WERI-Rb-1 (cell line): ENCODE measurements around the gene SLC10A7.

ENCODE experiments used
- DNase-seq: peaks from one replicate; pipeline ENCODE4 v3.0.0-alpha.2; 2020
- H3K27ac ChIP-seq: fragments of 250-450 bp; sonication (Bioruptor Pico); 2 replicates; pipeline ENCODE4 v1.5.1; 2020; ENCODE audit warnings: mild to moderate bottlenecking, moderate library complexity
- H3K27me3 ChIP-seq: fragments of 250-450 bp; sonication (Bioruptor Pico); 2 replicates; pipeline ENCODE4 v1.5.1; 2021; ENCODE audit warnings: mild to moderate bottlenecking, low read depth, moderate library complexity; ENCODE audit not compliant: insufficient read depth, severe bottlenecking
- H3K36me3 ChIP-seq: fragments of 250-450 bp; sonication (Bioruptor Pico); 2 replicates; pipeline ENCODE4 v1.5.1; 2020; ENCODE audit warnings: mild to moderate bottlenecking, moderate library complexity
- H3K4me3 ChIP-seq: 2 replicates; pipeline ENCODE4 v1.5.1; 2011; ENCODE audit warnings: low read depth, mild to moderate bottlenecking, control low read depth, low read length
- H3K9me3 ChIP-seq: fragments of 250-450 bp; sonication (Bioruptor Pico); 2 replicates; pipeline ENCODE4 v1.5.1; 2021; ENCODE audit warnings: mild to moderate bottlenecking, moderate library complexity; ENCODE audit not compliant: severe bottlenecking
- CTCF ChIP-seq: IDR thresholded peaks from 2 replicates; pipeline ENCODE4 v1.5.1; 2011; ENCODE audit warnings: low read depth, mild to moderate bottlenecking, control low read depth, inconsistent platforms, low read length

Gene SLC10A7

GRCh38 chr4:146255874-146256273, 265.9 kb downstream of the SLC10A7 start:
- Histone ChIP-seq H3K36me3 (peaks cover 3% of the 10 kb centered on the region), H3K4me3 (no peak overlapping the region), H3K27me3 (no peaks in the 10 kb centered on the region), H3K27ac (no peak overlapping the region), H3K9me3 (no peaks in the 10 kb centered on the region)
- no peak for DNase-seq
- no peak for TF ChIP-seq CTCF

GRCh38 chr4:146255463-146255862, 266.3 kb downstream of the SLC10A7 start:
- H3K36me3 ChIP-seq: peaks cover 3% of the 10 kb centered on the region
- no peak overlapping the region for H3K27ac ChIP-seq
- TF ChIP-seq CTCF: no peak
- H3K4me3 ChIP-seq: no peak overlapping the region
- no peaks in the 10 kb centered on the region for H3K27me3 ChIP-seq
- no peak for DNase-seq
- no peaks in the 10 kb centered on the region for H3K9me3 ChIP-seq

- TF ChIP-seq CTCF: no peak
- no peak overlapping the region for H3K4me3 ChIP-seq
- H3K27me3 ChIP-seq: no peaks in the 10 kb centered on the region
- no peak for DNase-seq
- no peaks in the 10 kb centered on the region for H3K9me3 ChIP-seq
- H3K36me3 ChIP-seq: peaks cover 3% of the 10 kb centered on the region; the same call in 1 of the 2 replicates
- H3K27ac ChIP-seq: no peak overlapping the region
Measured at GRCh38 chr4:146252969-146253611, 268.6 kb downstream of the SLC10A7 start.

- H3K36me3 ChIP-seq: no peaks in the 10 kb centered on the region
- no peaks in the 10 kb centered on the region for H3K27me3 ChIP-seq
- H3K9me3 ChIP-seq: no peaks in the 10 kb centered on the region
- H3K4me3 ChIP-seq: no peak overlapping the region
- no peak overlapping the region for H3K27ac ChIP-seq
- no peak for TF ChIP-seq CTCF
- DNase-seq: no peak
Measured at GRCh38 chr4:146247356-146247755, 274.4 kb downstream of the SLC10A7 start.

- Histone ChIP-seq H3K27ac (no peak overlapping the region), H3K4me3 (no peak overlapping the region), H3K9me3 (no peaks in the 10 kb centered on the region), H3K27me3 (no peaks in the 10 kb centered on the region), H3K36me3 (no peaks in the 10 kb centered on the region)
- TF ChIP-seq CTCF: no peak
- no peak for DNase-seq
Measured at GRCh38 chr4:146246381-146246780, 275.4 kb downstream of the SLC10A7 start.

GRCh38 chr4:146245850-146246249, 275.9 kb downstream of the SLC10A7 start:
- Histone ChIP-seq H3K4me3 (no peak overlapping the region), H3K9me3 (no peaks in the 10 kb centered on the region), H3K27ac (no peak overlapping the region), H3K36me3 (no peaks in the 10 kb centered on the region), H3K27me3 (no peaks in the 10 kb centered on the region)
- no peak for DNase-seq
- no peak for TF ChIP-seq CTCF
